Loucy (cell line): ENCODE measurements around the gene LTBP2.

Source experiments
- CTCF ChIP-seq: fragments of 200-600 bp; sonication (generic); conservative IDR thresholded peaks from 2 replicates; pipeline ENCODE4 v1.5.1; 2014; ENCODE audit warnings: mild to moderate bottlenecking, antibody characterized with exemption, low read length
- EZH2phosphoT487 ChIP-seq: fragments of 200-600 bp; IDR thresholded peaks from 2 replicates; pipeline ENCODE4 v1.6.1; 2018; ENCODE audit warnings: antibody characterized with exemption, mild to moderate bottlenecking, moderate library complexity, borderline replicate concordance

GRCh38 chr14:74539503-74539902 lies 72.5 kb downstream of the LTBP2 start:
- TF ChIP-seq CTCF (no peak), EZH2phosphoT487 (no peak)
